ENCODE data around the gene TAS1R2.

TAS1R2 gene

GRCh38 chr1:18881642-18882431 lies 22.4 kb upstream of the TAS1R2 start:
- TF ChIP-seq JUND (IDR thresholded peaks at IDR 0.05; ENCODE audit: low read depth), result no peak
- DNase-seq (ENCODE audit: low read depth in 1 of 2, low spot score in 1 of 2), result no peak
- in situ Hi-C loops (cut with HindIII; ENCODE audit: low pct_unique_long_range_greater_than_20kb, low sequenced_read_pairs), result no loop called here

GRCh38 chr1:18881164-18881563 lies 21.7 kb upstream of the TAS1R2 start:
- no peak for DNase-seq (ENCODE audit: low read depth in 1 of 2, low spot score in 1 of 2)
- TF ChIP-seq JUND (IDR thresholded peaks at IDR 0.05; ENCODE audit: low read depth), result no peak
- in situ Hi-C loops (cut with HindIII; ENCODE audit: low pct_unique_long_range_greater_than_20kb, low sequenced_read_pairs), result no loop called here

GRCh38 chr1:18880585-18880984 lies 21.1 kb upstream of the TAS1R2 start:
- no peak for DNase-seq (ENCODE audit: low read depth in 1 of 2, low spot score in 1 of 2)
- TF ChIP-seq JUND (IDR thresholded peaks at IDR 0.05; ENCODE audit: low read depth), result no peak
- in situ Hi-C loops (cut with HindIII; ENCODE audit: low pct_unique_long_range_greater_than_20kb, low sequenced_read_pairs), result no loop called here

GRCh38 chr1:18879791-18880309 lies 20.4 kb upstream of the TAS1R2 start:
- in situ Hi-C loops (cut with HindIII; ENCODE audit: low pct_unique_long_range_greater_than_20kb, low sequenced_read_pairs), result no loop called here
- TF ChIP-seq JUND (IDR thresholded peaks at IDR 0.05; ENCODE audit: low read depth), result no peak
- no peak for DNase-seq (ENCODE audit: low read depth in 1 of 2, low spot score in 1 of 2)

- TF ChIP-seq JUND (IDR thresholded peaks at IDR 0.05; ENCODE audit: low read depth), result no peak
- in situ Hi-C loops (cut with HindIII; ENCODE audit: low pct_unique_long_range_greater_than_20kb, low sequenced_read_pairs), result no loop called here
- DNase-seq (ENCODE audit: low read depth in 1 of 2, low spot score in 1 of 2), result no peak
Measured at GRCh38 chr1:18879215-18879790, 19.8 kb upstream of the TAS1R2 start.

GRCh38 chr1:18878538-18879214 lies 19.2 kb upstream of the TAS1R2 start:
- in situ Hi-C loops (cut with HindIII; ENCODE audit: low pct_unique_long_range_greater_than_20kb, low sequenced_read_pairs), result no loop called here
- no peak for DNase-seq (ENCODE audit: low read depth in 1 of 2, low spot score in 1 of 2)
- no peak for TF ChIP-seq JUND (IDR thresholded peaks at IDR 0.05; ENCODE audit: low read depth)

GRCh38 chr1:18877282-18877681 lies 17.8 kb upstream of the TAS1R2 start:
- DNase-seq (ENCODE audit: low read depth in 1 of 2, low spot score in 1 of 2), result no peak
- TF ChIP-seq JUND (IDR thresholded peaks at IDR 0.05; ENCODE audit: low read depth), result no peak
- in situ Hi-C loops (cut with HindIII; ENCODE audit: low pct_unique_long_range_greater_than_20kb, low sequenced_read_pairs), result no loop called here

- no peak for DNase-seq (ENCODE audit: low read depth in 1 of 2, low spot score in 1 of 2)
- in situ Hi-C loops (cut with HindIII; ENCODE audit: low pct_unique_long_range_greater_than_20kb, low sequenced_read_pairs), result no loop called here
- no peak for TF ChIP-seq JUND (IDR thresholded peaks at IDR 0.05; ENCODE audit: low read depth)
Measured at GRCh38 chr1:18876210-18876609, 16.8 kb upstream of the TAS1R2 start.

GRCh38 chr1:18875796-18876128 lies 16.3 kb upstream of the TAS1R2 start:
- DNase-seq (ENCODE audit: low read depth in 1 of 2, low spot score in 1 of 2), result no peak
- TF ChIP-seq JUND (IDR thresholded peaks at IDR 0.05; ENCODE audit: low read depth), result no peak
- in situ Hi-C loops (cut with HindIII; ENCODE audit: low pct_unique_long_range_greater_than_20kb, low sequenced_read_pairs), result no loop called here

GRCh38 chr1:18875107-18875795 lies 15.8 kb upstream of the TAS1R2 start:
- in situ Hi-C loops (cut with HindIII; ENCODE audit: low pct_unique_long_range_greater_than_20kb, low sequenced_read_pairs), result no loop called here
- TF ChIP-seq JUND (IDR thresholded peaks at IDR 0.05; ENCODE audit: low read depth), result no peak
- peak; percentile 82 to 87 for DNase-seq (ENCODE audit: low read depth in 1 of 2, low spot score in 1 of 2)

- TF ChIP-seq JUND (IDR thresholded peaks at IDR 0.05; ENCODE audit: low read depth), result no peak
- in situ Hi-C loops (cut with HindIII; ENCODE audit: low pct_unique_long_range_greater_than_20kb, low sequenced_read_pairs), result no loop called here
- no peak for DNase-seq (ENCODE audit: low read depth in 1 of 2, low spot score in 1 of 2)
Measured at GRCh38 chr1:18874600-18874999, 15.1 kb upstream of the TAS1R2 start.

- TF ChIP-seq JUND (IDR thresholded peaks at IDR 0.05; ENCODE audit: low read depth), result no peak
- in situ Hi-C loops (cut with HindIII; ENCODE audit: low pct_unique_long_range_greater_than_20kb, low sequenced_read_pairs), result no loop called here
- DNase-seq (ENCODE audit: low read depth in 1 of 2, low spot score in 1 of 2), result no peak
Measured at GRCh38 chr1:18874036-18874435, 14.6 kb upstream of the TAS1R2 start.
